Subcutaneous adipose tissue (tissue), 4 donors: ENCODE data around the gene CALR3. TPM values are rescaled to one million over a fixed set of nuclear protein-coding genes. Genes with fewer than 3 reads are reported as not detected.

Experiments
- CTCF ChIP-seq: fragments of 450-650 bp; IDR thresholded peaks from one replicate; pipeline ENCODE4 v1.5.1; 2016; ENCODE audit warnings: low read depth, mild to moderate bottlenecking, control low read depth, antibody characterized with exemption, moderate library complexity
- total RNA-seq, 4 donors: library from RNA; depleted of rRNA; stranded (reverse); fragments of >200 nt; gene quantifications; one replicate each; pipeline ENCODE4 v1.1.0, GENCODE V29; 2016

CALR3 gene
- total RNA-seq, 4 donors from 2014 or later: not detected

GRCh38 chr19:16520986-16521624 lies 25.1 kb upstream of the CALR3 start:
- no peak for TF ChIP-seq CTCF

- no peak for TF ChIP-seq CTCF
Observed at GRCh38 chr19:16520074-16520973, 24.4 kb upstream of the CALR3 start.

DNA sequence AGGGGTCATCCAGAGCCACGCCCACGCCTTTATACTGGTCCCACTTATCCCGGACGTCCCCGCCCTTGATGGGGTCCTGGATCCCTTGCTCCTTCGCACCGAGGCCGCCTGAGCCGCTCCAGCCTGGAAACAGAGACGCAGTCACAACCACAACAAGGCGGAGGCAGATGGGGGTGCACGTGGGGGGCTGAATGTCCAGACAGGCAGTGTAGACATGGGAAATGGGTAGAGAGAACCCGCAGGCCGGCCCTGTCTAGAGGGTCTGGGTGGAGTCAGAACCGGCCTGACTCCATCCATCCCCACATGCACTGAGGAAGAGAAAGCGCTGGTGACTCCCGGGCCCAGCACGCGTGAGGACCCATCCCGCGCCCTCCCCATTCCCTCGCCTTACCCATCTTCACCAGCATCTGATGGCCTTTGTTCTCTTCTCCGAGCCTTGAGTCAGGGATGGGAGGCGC lies 23.3 kb upstream of the CALR3 start:
- no peak for TF ChIP-seq CTCF

- TF ChIP-seq CTCF: no peak
Observed at GRCh38 chr19:16518483-16519229, 22.7 kb upstream of the CALR3 start.

- no peak for TF ChIP-seq CTCF
Observed at GRCh38 chr19:16518061-16518460, 22.1 kb upstream of the CALR3 start.

DNA sequence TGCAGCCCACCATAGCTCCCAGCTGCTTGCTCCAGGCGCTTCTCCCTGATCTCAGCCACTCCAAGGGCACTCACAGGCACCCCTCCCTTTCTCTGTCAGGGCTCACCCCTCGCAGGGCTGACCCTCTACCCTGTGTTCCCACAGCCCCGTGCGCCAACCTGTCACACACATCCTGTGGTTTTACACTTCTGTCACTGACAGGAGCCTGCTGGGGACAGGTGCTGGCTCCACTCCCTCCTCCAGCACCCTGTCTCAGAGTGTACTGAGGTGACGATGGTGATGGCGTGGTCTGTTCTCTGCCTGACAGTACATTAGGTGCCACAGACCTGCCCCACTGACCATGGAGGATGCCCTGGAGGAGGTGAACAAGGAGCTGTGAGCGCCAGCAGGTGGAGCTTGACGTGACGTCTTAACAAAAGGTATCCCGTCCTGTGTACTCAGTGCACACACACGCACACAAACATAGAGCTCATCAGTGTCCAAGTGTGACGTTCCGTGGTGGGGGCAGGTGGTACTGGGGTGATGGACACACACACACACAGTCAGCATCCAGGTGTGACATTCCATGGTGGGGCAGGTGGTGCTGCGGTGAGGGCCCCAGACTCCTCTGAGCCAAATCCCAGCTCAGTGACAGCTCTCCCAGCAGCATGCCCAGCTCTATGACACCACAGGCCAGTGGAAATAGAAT lies 21.1 kb upstream of the CALR3 start:
- no peak for TF ChIP-seq CTCF
